ENCODE measurements around the gene WASF3.

DNA sequence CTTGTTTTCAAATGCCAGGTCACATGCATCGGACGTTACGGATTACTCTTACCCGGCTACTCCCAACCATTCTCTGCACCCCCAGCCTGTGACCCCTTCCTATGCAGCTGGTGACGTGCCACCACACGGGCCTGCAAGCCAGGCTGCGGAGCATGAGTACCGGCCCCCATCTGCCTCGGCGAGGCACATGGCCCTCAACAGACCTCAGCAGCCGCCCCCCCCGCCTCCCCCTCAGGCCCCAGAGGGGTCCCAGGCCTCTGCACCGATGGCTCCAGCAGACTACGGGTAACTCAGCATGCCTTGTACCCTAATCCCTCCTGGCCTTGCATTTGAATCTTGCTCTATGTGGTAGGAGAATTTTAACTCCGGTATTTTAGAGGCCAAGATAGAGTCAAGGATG lies 123.6 kb downstream of the WASF3 start:
- TF ChIP-seq, protein P1, sequence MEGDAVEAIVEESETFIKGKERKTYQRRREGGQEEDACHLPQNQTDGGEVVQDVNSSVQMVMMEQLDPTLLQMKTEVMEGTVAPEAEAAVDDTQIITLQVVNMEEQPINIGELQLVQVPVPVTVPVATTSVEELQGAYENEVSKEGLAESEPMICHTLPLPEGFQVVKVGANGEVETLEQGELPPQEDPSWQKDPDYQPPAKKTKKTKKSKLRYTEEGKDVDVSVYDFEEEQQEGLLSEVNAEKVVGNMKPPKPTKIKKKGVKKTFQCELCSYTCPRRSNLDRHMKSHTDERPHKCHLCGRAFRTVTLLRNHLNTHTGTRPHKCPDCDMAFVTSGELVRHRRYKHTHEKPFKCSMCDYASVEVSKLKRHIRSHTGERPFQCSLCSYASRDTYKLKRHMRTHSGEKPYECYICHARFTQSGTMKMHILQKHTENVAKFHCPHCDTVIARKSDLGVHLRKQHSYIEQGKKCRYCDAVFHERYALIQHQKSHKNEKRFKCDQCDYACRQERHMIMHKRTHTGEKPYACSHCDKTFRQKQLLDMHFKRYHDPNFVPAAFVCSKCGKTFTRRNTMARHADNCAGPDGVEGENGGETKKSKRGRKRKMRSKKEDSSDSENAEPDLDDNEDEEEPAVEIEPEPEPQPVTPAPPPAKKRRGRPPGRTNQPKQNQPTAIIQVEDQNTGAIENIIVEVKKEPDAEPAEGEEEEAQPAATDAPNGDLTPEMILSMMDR (IDR thresholded peaks at IDR 0.05 in 2 of 3, conservative IDR thresholded peaks at IDR 0.05 in 1 of 3; ENCODE audit: borderline replicate concordance in 1 of 3, insufficient read depth in 1 of 3, low read depth in 2 of 3, low read length in 2 of 3): no peak
- TF ChIP-seq POLR2AphosphoS5 (IDR thresholded peaks at IDR 0.05; ENCODE audit: low read depth, low read length) (no peak), POLR2A (IDR thresholded peaks at IDR 0.05; ENCODE audit: borderline replicate concordance, extremely low read depth, insufficient read depth, insufficient read length) (no peak)
